T-helper 1 cell treated with Interleukin-12 subunit alpha and Interleukin-12 subunit beta and Interleukin-4 antibody, amounts not matched to agents 30 μg/mL and 1 μg/mL, for 36 hours (primary cell): ENCODE data around the gene SIM1.

Source experiments
- H3K27ac Mint-ChIP-seq: one replicate; pipeline ENCODE4 v1.8.0; 2021; ENCODE audit warnings: mild to moderate bottlenecking, mixed read lengths
- H3K27me3 Mint-ChIP-seq: one replicate; pipeline ENCODE4 v1.8.0; 2021; ENCODE audit warnings: low read depth, mixed read lengths
- H3K36me3 Mint-ChIP-seq: one replicate; pipeline ENCODE4 v1.8.0; 2021; ENCODE audit warnings: low read depth, mixed read lengths
- H3K4me1 Mint-ChIP-seq: one replicate; pipeline ENCODE4 v1.8.0; 2021; ENCODE audit warnings: low read depth, mixed read lengths
- H3K4me3 Mint-ChIP-seq: one replicate; pipeline ENCODE4 v1.8.0; 2021; ENCODE audit warnings: mild to moderate bottlenecking, moderate library complexity, mixed read lengths
- H3K9me3 Mint-ChIP-seq: one replicate; pipeline ENCODE4 v1.8.0; 2021; ENCODE audit warnings: mixed read lengths

Gene SIM1

GRCh38 chr6:100346828-100347227 is 117.9 kb downstream of the SIM1 start:
- Mint-ChIP-seq H3K36me3 (no peaks in the 10 kb centered on the region), H3K9me3 (peaks cover 3% of the 10 kb centered on the region), H3K4me1 (peaks cover 5% of the 10 kb centered on the region), H3K4me3 (no peak overlapping the region), H3K27ac (no peak overlapping the region), H3K27me3 (no peaks in the 10 kb centered on the region)

DNA sequence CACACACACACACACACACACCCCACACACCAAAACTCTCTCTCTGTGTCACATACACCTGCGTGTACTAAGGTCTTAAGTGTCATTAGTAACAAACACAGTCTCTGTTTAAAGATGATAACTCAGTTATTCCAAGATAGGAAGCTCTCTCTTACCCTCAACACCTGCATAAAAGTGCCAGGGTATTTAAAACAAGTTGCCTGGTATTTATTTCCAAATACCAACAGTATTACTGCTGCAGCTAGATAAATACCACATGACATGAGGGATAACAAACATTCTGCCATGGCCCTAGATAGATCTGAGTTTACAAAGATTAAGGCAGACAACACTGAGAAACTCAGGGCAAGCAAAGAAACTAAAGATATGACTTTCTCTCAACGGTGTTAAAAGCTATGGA is 118.5 kb downstream of the SIM1 start:
- Mint-ChIP-seq H3K27me3 (no peaks in the 10 kb centered on the region), H3K36me3 (no peaks in the 10 kb centered on the region), H3K9me3 (peaks cover 3% of the 10 kb centered on the region), H3K27ac (no peak overlapping the region), H3K4me1 (peaks cover 5% of the 10 kb centered on the region), H3K4me3 (no peak overlapping the region)

DNA sequence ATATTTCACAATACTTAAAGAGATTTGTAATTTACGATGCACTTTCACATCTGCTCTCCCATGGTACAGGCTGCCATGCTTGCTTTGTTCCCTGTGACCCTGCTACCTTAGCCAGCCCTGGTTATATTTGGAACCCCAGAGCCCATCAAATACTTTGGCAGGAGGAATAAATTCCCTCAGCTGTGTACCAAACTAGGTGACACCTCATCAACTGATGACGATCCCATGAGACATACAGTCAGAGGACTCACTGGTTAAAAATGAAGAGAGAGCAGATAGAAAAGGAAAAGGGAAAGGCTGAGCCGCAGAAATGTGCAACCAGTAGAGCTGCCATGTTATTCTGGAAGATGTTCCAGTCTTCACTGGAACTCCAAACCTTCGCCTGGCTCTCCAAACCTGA is 120.0 kb downstream of the SIM1 start:
- no peaks in the 10 kb centered on the region for H3K36me3 Mint-ChIP-seq
- H3K4me1 Mint-ChIP-seq: peaks cover 5% of the 10 kb centered on the region
- no peak overlapping the region for H3K27ac Mint-ChIP-seq
- no peaks in the 10 kb centered on the region for H3K9me3 Mint-ChIP-seq
- no peak overlapping the region for H3K4me3 Mint-ChIP-seq
- no peaks in the 10 kb centered on the region for H3K27me3 Mint-ChIP-seq

DNA sequence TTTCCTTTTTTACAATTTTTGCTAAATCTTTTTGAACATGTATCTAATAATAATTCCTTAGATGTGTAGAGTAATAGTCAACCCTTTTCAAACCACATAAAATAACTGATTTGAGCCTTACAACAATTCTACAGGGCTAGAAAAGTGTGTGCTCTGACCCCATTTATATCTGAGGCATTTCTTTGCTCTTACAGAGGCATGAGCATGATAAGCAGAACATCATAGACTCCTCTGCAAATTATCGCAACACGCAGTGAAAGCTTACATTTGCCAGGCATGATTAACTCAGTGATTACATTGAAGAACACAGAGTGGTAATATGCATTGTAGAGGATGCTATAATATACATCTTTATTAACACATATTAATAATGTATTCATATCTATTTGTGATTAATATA is 120.4 kb downstream of the SIM1 start:
- peaks cover 3% of the 10 kb centered on the region for H3K27me3 Mint-ChIP-seq
- H3K27ac Mint-ChIP-seq: no peak overlapping the region
- H3K9me3 Mint-ChIP-seq: no peaks in the 10 kb centered on the region
- peaks cover 5% of the 10 kb centered on the region for H3K4me1 Mint-ChIP-seq
- no peaks in the 10 kb centered on the region for H3K36me3 Mint-ChIP-seq
- H3K4me3 Mint-ChIP-seq: no peak overlapping the region

DNA sequence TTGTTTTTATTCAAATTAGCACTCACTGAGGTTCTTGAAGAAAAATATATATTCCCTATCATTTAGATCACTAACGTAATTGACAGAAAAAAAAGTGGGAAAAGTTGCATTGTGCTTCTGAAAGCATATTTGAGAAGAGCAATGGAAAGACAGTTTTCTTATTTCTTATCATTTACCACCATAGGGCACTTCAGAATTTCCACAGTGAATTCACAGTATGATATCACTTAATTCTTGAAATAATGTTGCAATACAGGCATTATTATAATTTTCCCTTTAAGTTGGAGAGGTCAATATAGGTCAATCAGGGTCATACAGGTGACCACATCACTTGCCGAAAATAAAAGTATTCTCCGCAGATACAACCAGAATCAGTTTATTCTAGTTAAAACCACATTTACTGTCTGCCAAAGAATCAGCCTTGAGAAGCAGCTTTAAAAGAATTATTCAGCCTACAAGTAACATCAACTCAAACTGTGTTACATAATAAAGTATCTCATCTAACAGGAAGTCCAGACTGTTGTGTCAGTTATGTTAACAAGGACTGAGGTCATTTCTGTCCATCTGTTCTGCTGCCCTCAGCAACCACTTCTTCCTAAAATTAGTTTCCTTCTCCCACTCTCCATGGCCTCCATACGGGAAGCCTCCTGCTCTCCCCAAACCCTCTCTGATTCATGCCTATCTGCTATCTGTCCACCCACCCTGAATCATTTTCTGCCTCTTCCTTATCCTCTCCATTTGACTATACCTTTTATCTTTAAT is 121.2 kb downstream of the SIM1 start:
- H3K36me3 Mint-ChIP-seq: no peaks in the 10 kb centered on the region
- H3K27ac Mint-ChIP-seq: no peak overlapping the region
- H3K4me3 Mint-ChIP-seq: no peak overlapping the region
- H3K4me1 Mint-ChIP-seq: peaks cover 5% of the 10 kb centered on the region
- H3K27me3 Mint-ChIP-seq: peaks cover 3% of the 10 kb centered on the region
- H3K9me3 Mint-ChIP-seq: no peaks in the 10 kb centered on the region

GRCh38 chr6:100342830-100343229 is 121.9 kb downstream of the SIM1 start:
- Mint-ChIP-seq H3K27me3 (peaks cover 7% of the 10 kb centered on the region), H3K27ac (no peak overlapping the region), H3K9me3 (no peaks in the 10 kb centered on the region), H3K36me3 (no peaks in the 10 kb centered on the region), H3K4me3 (no peak overlapping the region), H3K4me1 (peaks cover under 1% of the 10 kb centered on the region)

- H3K4me1 Mint-ChIP-seq: no peaks in the 10 kb centered on the region
- H3K36me3 Mint-ChIP-seq: no peaks in the 10 kb centered on the region
- H3K27me3 Mint-ChIP-seq: peaks cover 10% of the 10 kb centered on the region
- no peaks in the 10 kb centered on the region for H3K9me3 Mint-ChIP-seq
- no peak overlapping the region for H3K27ac Mint-ChIP-seq
- no peak overlapping the region for H3K4me3 Mint-ChIP-seq
These were observed 125.0 kb downstream of the SIM1 start for GRCh38 chr6:100339574-100340255.

DNA sequence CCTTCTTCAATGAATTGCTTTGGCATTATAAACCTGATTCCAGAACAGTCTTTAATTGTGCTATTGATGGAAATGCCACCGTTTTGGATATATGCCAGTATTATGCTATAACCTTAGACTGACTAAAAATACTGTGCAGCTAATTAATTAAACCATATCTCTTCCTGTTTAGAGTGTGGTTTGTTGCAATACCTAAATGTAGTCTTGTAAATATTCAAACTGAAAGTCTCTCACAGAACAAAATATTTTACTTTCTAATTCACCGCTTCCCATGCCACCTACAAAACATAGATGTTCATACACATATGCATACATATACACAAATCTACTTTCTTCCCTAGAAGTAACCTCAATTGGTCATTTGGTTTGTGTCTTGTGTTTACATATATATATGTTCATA is 126.6 kb downstream of the SIM1 start:
- H3K27me3 Mint-ChIP-seq: peaks cover 10% of the 10 kb centered on the region
- no peaks in the 10 kb centered on the region for H3K36me3 Mint-ChIP-seq
- no peaks in the 10 kb centered on the region for H3K4me1 Mint-ChIP-seq
- H3K27ac Mint-ChIP-seq: no peak overlapping the region
- H3K4me3 Mint-ChIP-seq: no peak overlapping the region
- H3K9me3 Mint-ChIP-seq: no peaks in the 10 kb centered on the region

DNA sequence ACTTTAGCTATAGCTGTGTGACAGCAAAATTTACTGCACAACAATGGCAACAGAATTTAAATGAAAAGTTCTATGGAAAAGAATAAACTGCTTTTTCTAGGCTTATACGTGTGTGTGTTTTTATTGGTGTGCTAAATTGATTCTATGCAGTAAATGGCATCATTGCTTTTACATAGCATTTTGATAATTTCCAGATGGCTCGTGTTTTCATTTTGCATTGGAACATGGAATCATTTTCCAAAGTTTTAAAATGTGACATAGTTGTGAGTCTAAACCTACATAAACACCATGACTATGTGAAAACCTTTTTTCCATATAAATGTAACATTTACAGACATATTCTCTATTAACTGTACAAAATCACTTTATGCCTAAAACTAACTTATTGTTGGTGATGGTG is 127.8 kb downstream of the SIM1 start:
- Mint-ChIP-seq H3K9me3 (no peaks in the 10 kb centered on the region), H3K27me3 (peaks cover 10% of the 10 kb centered on the region), H3K4me3 (no peak overlapping the region), H3K36me3 (no peaks in the 10 kb centered on the region), H3K27ac (no peak overlapping the region), H3K4me1 (no peaks in the 10 kb centered on the region)

DNA sequence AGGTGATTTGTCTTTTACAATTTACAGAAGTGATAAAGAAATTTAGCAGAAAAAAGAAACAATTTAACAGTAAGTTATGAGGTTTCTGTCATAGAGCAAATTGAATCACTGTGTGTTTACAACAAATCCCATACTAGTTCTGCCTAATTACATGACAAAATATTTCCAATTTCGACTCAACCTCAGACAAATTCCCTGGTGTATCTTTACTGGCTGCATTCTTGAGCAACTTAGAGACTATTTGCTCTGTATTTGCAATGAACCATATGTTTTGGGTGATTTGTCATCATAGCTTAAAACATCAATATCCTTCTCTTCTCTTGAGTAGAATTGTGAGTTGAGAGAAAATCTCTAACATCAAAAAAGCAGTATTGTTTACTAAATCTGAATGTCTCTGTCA is 128.7 kb downstream of the SIM1 start:
- H3K27ac Mint-ChIP-seq: no peak overlapping the region
- peaks cover 10% of the 10 kb centered on the region for H3K27me3 Mint-ChIP-seq
- H3K4me1 Mint-ChIP-seq: no peaks in the 10 kb centered on the region
- no peak overlapping the region for H3K4me3 Mint-ChIP-seq
- H3K36me3 Mint-ChIP-seq: no peaks in the 10 kb centered on the region
- no peaks in the 10 kb centered on the region for H3K9me3 Mint-ChIP-seq
